Lung (tissue), 12 donors: ENCODE data around the gene STRIP2. TPM values are rescaled to one million over a fixed set of nuclear protein-coding genes. Genes with fewer than 3 reads are reported as not detected.
A peak's percentile ranks its signal among the peaks of the same experiment; 100 is the strongest.

ENCODE experiments used
- ATAC-seq: fragments of 200-7000 bp; cut with Tn5 transposase; one replicate; pipeline ENCODE4 v1.9.1; 2020; ENCODE audit warnings: moderate number of reproducible peaks; ENCODE audit not compliant: insufficient read depth, low FRiP score
- DNase-seq, 3 donors: peaks; one replicate each; pipeline ENCODE4 v3.0.0-alpha.2; 2013 to 2017
- H3K27ac ChIP-seq, 2 donors: one replicate each; pipeline ENCODE4 v1.5.1; 2013; ENCODE audit warnings: mild to moderate bottlenecking in 2 of 2, moderate library complexity in 2 of 2, control low read depth in 1 of 2, inconsistent platforms in 1 of 2, low read depth in 1 of 2, low read length in 1 of 2
- H3K27me3 ChIP-seq, 3 donors: one replicate each; pipeline ENCODE4 v1.5.1; 2013; ENCODE audit warnings: low read length in 2 of 3; ENCODE audit not compliant: control insufficient read depth in 3 of 3, insufficient read depth in 3 of 3
- H3K36me3 ChIP-seq, 4 donors: one replicate each; pipeline ENCODE4 v1.5.1; 2013; ENCODE audit warnings: low read length in 4 of 4, mild to moderate bottlenecking in 1 of 4, moderate library complexity in 1 of 4; ENCODE audit not compliant: control insufficient read depth in 4 of 4, insufficient read depth in 4 of 4
- H3K4me1 ChIP-seq, 5 donors: one replicate each; pipeline ENCODE4 v1.5.1; 2013; ENCODE audit warnings: low read length in 5 of 5, mild to moderate bottlenecking in 2 of 5, moderate library complexity in 1 of 5; ENCODE audit not compliant: control insufficient read depth in 5 of 5, insufficient read depth in 5 of 5
- H3K4me3 ChIP-seq: one replicate; pipeline ENCODE4 v1.5.1; 2013; ENCODE audit warnings: mild to moderate bottlenecking, control low read depth, moderate library complexity
- H3K9ac ChIP-seq, 2 donors: one replicate each; pipeline ENCODE4 v1.5.1; 2013; ENCODE audit warnings: low read length in 2 of 2, control low read depth in 1 of 2; ENCODE audit not compliant: insufficient read depth in 1 of 2
- H3K9me3 ChIP-seq, 4 donors: one replicate each; pipeline ENCODE4 v1.5.1; 2013; ENCODE audit warnings: low read length in 3 of 4, mild to moderate bottlenecking in 1 of 4, moderate library complexity in 1 of 4; ENCODE audit not compliant: control insufficient read depth in 4 of 4, insufficient read depth in 3 of 4
- WGBS, 2 donors: extraction: QIAGEN DNeasy Blood & Tissue Kit; methylation state at CpG; one replicate each; pipeline ENCODE4 v1.1.7; 2013; 5-methylcytosine and 5-hydroxymethylcytosine counted together
- polyA plus RNA-seq, 2 donors: library from polyadenylated mRNA; stranded (reverse); fragments of 200-250 nt; gene quantifications; one replicate each; pipeline ENCODE4 v1.2.1, GENCODE V29; 2013
- total RNA-seq, 2 donors: library from RNA; depleted of rRNA in 1 of 2; stranded (reverse); fragments of >200 nt in 1 of 2; gene quantifications; one replicate each; pipeline ENCODE4 v1.2.1, GENCODE V29; 2014 to 2021
- TF ChIP-seq, protein P1 (sequence below): IDR thresholded peaks from 2 replicates; pipeline ENCODE4 v1.5.1; 2012; ENCODE audit warnings: mild to moderate bottlenecking; ENCODE audit errors: control extremely low read depth, extremely low read depth
- donor health status: control.
- donor health status: control.
- donor health status: Bipolar disorder and iron deficiency.
- donor health status: healthy.
- donor health status: DM: yes; HTN: yes; CAD: no.

STRIP2 gene
- total and polyA plus RNA-seq, 4 donors, result 1.1 to 2.1 (median 1.7) TPM

DNA sequence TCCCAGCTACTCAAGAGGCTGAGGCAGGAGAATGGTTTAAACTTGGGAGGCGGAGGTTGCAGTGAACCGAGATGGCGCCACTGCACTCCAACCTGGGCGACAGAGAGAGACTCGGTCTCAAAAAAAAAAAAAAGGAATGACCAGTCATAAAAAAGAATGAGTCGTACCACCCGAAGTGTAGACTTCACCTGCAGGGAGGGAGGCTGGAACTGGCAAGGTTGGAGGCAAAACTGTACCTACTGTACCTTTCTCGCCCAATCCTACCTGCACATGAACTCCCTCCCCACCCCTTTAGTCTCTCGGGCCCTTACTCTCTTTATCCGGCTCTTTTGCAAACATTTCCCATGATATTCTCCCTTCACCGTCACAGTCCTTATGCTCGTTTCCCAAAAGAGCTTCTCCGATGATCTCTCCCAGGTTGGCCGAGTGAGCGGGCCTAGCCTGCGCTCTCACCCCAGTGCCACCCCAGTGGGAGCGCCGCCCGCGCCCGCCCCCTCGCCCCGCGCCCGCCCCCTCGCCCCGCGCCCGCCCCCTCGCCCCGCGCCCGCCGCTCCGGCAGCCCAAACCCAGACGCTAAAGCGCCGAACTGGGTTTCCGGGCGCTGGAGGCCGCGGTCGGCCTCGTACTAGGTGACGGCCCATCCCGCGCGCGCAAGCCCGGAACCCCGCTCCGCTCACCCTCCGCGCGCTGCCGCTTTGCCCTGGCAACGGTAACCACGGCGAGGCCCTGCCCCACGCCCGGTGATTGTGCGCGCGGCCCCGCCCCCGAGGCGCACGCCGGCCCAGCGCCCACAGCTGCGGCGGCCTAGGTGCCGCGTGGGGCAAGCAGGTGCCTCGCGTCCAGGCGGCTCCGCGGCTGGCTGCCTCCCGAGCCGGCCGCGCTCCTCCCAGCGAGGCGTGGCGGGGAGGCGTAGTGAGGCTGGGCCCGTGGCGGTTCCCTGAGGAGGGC is 67.8 kb downstream of the STRIP2 start, which contains the start of gene SMKR1:
Gene SMKR1 (plus strand): TSS at position 772 of the 948 bp plus-strand sequence. CDS start 294 bp downstream, outside the sequence.
- Histone ChIP-seq H3K4me1 (peaks cover 0 to 7% (median 0%) of the 10 kb centered on the region in 5 donors), H3K4me3 (peak within 1 kb of the TSS; percentile 12), H3K9ac (no peak within 1 kb of the TSS), H3K27ac (no peak within 1 kb of the TSS), H3K27me3 (peaks cover 0 to 22% (median 6%) of the 10 kb centered on the region in 3 donors), H3K9me3 (no peaks in the 10 kb centered on the region), H3K36me3 (no peaks in the 10 kb centered on the region)
- peak; percentile 57 to 74 (median 74) for DNase-seq
- ATAC-seq, result peak; percentile 94
- TF ChIP-seq, protein P1, sequence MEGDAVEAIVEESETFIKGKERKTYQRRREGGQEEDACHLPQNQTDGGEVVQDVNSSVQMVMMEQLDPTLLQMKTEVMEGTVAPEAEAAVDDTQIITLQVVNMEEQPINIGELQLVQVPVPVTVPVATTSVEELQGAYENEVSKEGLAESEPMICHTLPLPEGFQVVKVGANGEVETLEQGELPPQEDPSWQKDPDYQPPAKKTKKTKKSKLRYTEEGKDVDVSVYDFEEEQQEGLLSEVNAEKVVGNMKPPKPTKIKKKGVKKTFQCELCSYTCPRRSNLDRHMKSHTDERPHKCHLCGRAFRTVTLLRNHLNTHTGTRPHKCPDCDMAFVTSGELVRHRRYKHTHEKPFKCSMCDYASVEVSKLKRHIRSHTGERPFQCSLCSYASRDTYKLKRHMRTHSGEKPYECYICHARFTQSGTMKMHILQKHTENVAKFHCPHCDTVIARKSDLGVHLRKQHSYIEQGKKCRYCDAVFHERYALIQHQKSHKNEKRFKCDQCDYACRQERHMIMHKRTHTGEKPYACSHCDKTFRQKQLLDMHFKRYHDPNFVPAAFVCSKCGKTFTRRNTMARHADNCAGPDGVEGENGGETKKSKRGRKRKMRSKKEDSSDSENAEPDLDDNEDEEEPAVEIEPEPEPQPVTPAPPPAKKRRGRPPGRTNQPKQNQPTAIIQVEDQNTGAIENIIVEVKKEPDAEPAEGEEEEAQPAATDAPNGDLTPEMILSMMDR, result no peak
- 5% methylated on average over 70 to 89 of the region's 89 CpGs for WGBS, 2 donors

DNA sequence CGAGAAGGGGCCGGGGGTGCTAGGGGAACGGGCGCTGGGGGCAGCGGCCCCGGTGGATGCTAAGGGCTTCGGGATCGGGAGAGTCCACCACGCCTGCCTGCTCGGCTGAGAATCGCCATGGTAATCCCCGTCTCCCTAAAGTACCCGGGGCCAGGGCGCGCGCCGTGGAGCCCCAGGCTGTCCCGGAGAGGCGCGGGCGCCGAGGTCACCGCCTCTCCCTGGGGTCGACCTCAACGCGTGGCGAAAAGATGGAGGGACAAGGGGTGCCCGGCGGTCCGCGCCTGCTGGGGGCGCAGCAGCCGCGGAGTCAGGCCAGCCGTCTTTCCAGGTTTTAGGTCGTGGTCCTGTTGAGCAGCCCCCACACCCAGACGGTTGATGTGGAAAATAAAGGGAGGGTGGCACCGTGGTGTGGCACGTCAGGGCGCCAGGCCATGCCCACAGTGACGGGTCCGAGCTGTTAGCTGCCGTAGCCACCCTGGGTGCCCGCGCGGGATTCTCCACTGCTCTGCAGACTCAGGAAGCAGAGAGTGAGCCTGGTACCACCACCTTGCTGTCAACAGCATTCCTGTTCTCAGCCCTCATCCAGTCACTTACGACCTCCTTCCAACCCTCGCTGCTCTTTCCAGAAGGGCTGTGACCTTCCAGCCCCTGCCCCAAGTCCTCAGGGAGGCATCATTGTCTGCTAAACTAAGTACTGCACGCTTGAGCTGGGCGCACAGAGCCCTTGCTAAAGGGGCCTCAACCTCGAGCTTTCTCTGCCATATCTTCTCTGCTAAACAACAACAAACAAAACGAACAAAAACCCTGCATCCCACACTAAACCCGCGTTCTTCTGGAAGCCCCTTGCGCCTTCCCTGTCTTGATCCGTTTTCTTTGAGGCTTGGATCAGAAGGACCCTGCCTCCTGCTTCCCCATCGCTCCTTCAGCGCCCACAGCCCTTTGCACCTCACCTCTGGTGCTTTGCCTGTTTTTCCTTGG is 68.8 kb downstream of the STRIP2 start:
- Histone ChIP-seq H3K4me1 (peaks cover 0 to 7% (median 0%) of the 10 kb centered on the region in 5 donors), H3K4me3 (peak overlapping the region; percentile 12), H3K9ac (no peak overlapping the region), H3K36me3 (no peaks in the 10 kb centered on the region), H3K27me3 (peaks cover 0 to 22% (median 6%) of the 10 kb centered on the region in 3 donors), H3K9me3 (no peaks in the 10 kb centered on the region), H3K27ac (no peak overlapping the region)
- 16 to 17% methylated on average over 51 to 58 of the region's 58 CpGs for WGBS, 2 donors
- ATAC-seq, result peak; percentile 14
- DNase-seq, result no peak
- TF ChIP-seq, protein P1, result no peak

DNA sequence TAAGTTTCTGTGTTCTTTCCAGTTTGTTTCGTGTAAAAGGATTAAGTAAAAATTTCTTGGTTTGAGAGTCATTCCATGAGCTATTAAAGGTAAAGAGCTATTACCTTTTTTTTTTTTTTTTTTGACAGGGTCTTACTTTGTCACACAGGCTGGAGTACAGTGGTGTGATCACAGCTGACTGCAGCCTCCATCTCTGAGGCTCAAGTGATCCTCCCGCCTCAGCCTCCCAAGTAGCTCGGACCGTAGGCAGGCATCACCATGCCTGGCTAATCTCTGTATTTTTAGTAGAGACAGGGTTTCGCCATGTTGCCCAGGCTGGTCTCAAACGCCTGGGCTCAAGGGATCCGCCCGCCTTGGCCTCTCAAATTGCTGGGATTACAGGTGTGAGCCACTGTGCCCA is 69.5 kb downstream of the STRIP2 start:
- no peak for ATAC-seq
- H3K27ac ChIP-seq, result no peak overlapping the region
- peaks cover 0 to 7% (median 0%) of the 10 kb centered on the region in 5 donors for H3K4me1 ChIP-seq
- no peaks in the 10 kb centered on the region for H3K36me3 ChIP-seq
- H3K9ac ChIP-seq, result no peak overlapping the region
- WGBS, 2 donors, result 96 to 98% methylated on average over 8 of the region's 8 CpGs
- peaks cover 0 to 22% (median 6%) of the 10 kb centered on the region in 3 donors for H3K27me3 ChIP-seq
- TF ChIP-seq, protein P1, result no peak
- H3K4me3 ChIP-seq, result no peak overlapping the region
- DNase-seq, result no peak
- no peaks in the 10 kb centered on the region for H3K9me3 ChIP-seq
